Measurements from ENCODE around the gene CLDN15.
"Not testable (repeated sequence)": the region's sequence is repeated elsewhere in the genome, so short reads cannot be mapped to it uniquely, and the experiment has no call there.

CLDN15 gene

DNA sequence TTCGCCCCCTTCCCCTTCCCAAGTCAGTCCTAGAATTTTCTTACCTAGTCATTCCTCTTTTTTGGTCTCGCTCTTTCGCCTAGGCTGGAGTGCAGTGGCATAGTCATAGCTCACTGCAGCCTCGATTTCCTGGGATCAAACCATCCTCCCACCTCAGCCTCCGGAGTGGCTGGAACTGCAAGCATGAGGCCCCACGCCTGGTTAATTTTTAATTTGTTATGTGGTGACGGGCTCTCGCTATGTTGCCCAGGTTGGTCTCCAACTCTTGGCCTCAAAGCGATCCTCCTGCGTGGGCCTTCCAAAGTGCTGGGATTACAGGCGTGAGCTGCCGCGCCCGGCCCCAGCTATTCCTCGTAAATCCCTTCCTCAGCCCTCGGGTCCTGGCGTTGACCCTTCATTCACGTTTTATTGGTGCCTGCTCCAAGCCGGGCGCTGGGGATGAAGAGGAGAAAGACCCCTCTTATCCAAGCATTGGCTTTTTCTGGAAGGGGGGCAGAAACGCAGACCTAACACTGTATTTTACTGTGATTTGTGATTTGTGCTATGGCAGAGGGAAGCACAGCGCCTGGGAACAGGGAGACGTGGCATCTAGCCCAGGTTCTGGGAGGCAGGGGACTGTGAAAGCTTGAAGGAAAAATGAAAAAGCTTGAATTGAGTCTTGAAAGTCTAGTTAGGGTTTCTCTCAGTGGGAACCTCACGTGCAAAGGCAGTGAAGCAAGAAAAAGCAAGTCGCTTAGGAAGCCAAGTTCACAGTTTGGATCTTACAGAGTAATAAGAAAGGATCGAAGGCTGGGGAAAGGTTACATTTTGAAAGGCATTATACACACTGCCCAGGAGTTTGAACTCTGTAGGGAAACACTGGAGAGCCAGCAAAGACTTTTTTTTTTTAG lies 19.1 kb downstream of the CLDN15 start:
- no peak for DNase-seq

GRCh38 chr7:101217388-101218235 lies 20.0 kb downstream of the CLDN15 start, which contains the start of the genes PLOD3 and ZNHIT1:
TSS of gene PLOD3 (minus strand) at chr7:101217581. CDS start at chr7:101217274, 307 bp downstream.
TSS of gene ZNHIT1 (plus strand) at chr7:101218165. CDS start at chr7:101218196, 31 bp downstream.
- DNase-seq: peak; percentile 97 to 98

GRCh38 chr7:101216860-101217387 lies 20.7 kb downstream of the CLDN15 start:
- no peak for DNase-seq

DNA sequence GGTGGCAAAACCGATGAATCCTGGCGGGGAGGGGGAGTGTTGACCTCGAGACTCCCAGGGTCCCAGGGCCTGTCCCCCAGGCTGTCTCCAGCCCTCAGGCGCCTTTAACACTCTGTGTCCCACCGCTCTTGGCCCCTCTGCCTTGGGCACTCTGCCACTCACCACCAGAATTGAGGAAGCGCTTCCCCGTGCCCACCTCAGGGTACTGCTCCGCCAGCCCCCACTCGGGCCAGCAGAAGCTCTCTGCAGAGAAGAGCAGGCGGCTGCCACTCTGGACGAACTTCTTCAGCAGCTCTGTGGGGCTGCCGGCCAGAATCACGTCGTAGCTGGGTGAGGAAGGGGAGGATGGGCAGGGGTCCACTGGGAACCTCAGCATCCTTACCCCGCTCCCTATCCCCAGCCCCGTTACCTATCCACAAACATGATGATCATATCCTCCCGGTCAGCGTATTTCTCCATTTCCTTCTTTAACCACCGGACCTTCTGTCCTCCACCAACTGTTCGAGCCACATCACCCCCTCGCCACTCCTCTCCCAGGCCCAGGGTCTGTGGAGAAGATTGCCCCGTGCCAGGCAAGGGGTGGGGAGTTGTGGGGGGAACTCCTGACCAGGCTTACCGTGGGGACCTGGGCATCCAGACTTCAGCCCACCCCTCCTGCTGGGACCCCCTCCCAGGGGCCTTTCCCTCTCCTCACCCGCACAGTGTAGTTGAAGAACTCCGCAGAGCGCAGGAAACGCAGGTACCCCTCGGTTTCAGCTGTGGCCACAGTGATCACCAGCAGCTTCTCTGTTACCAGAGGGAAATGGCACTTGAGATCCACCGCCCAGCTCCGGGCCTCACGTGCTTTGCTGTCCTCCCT lies 21.4 kb downstream of the CLDN15 start:
- no peak for DNase-seq

- DNase-seq: no peak
These were observed 25.6 kb downstream of the CLDN15 start for GRCh38 chr7:101212014-101212413.

DNA sequence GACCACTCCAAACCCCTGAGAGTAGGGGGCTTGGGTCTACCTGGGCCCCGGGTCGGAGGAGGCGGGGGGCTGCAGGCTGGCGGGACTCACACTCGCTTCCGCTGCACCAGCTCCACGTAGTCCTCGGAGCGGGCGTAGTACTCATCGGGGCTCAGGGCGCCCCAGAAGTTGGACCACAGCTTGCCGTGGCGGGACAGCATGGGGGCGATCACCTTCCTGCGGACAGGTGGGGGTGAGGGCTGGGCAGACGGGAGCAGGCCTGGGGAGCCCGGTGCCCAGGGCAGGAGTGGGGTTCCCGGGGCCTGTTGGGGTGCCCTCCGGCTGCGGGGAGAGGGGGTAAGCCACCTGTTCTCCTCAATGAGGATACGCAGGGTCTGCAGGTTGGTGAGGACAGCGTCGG lies 26.1 kb downstream of the CLDN15 start:
- DNase-seq: no peak

GRCh38 chr7:101210143-101210542 lies 27.5 kb downstream of the CLDN15 start:
- DNase-seq: no peak

DNA sequence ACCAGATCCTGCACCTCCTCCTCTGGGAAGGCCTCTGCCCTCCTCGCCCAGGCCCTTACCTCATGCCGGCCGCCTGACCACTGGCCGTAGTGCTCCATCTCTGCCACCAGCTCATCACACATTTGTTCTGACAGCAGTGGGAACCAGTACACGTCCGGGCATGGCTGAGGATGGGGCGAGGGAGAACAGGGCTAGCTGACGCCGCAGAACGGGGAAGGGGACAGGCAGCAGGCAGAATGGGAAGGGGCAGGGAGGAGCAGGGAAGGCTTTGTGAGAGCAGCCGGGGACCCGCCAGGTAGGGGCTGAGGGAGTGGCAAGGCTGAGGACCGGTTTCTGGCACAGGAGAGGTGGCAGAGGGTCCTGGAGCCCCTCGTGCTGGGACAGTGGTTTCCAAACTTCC lies 28.8 kb downstream of the CLDN15 start:
- no peak for DNase-seq

DNA sequence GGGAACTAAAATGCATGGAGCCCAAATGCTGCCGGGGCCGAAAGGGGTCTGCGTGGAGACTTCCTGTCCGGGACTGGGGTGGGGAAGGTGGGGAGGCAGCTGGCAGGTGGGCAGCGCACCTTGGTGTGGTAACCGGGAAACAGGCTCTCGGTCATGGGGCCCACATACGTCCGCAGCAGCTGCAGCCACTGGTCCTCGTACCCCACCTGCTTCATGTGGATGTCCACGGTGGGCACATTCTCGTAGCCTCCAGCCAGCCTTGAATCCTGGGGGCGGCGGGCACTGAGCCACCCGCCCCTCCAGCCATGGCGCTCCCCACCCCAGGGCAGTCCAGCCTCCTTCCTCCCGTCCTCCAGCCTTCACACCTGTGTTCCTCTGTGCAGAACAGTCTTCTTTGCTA lies 30.1 kb downstream of the CLDN15 start:
- DNase-seq: no peak

DNA sequence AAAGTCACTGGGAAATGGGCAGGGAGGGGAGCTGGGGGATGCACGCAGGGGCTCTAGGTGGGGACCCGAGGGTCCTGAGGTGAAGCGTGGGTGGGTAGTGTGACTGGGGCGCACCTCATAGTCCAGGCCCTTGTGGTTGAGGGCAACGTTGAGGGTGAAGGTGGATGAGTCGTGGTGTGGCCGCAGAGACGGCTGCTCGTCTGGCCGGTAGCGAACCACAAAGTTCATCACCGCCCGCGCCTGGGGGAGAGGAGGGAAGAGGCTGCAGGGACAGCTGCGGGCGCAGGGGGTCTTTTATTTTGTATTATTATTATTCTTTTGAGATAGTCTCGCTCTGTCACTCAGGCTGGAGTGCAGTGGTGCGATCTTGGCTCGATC lies 30.9 kb downstream of the CLDN15 start:
- DNase-seq: no peak

DNA sequence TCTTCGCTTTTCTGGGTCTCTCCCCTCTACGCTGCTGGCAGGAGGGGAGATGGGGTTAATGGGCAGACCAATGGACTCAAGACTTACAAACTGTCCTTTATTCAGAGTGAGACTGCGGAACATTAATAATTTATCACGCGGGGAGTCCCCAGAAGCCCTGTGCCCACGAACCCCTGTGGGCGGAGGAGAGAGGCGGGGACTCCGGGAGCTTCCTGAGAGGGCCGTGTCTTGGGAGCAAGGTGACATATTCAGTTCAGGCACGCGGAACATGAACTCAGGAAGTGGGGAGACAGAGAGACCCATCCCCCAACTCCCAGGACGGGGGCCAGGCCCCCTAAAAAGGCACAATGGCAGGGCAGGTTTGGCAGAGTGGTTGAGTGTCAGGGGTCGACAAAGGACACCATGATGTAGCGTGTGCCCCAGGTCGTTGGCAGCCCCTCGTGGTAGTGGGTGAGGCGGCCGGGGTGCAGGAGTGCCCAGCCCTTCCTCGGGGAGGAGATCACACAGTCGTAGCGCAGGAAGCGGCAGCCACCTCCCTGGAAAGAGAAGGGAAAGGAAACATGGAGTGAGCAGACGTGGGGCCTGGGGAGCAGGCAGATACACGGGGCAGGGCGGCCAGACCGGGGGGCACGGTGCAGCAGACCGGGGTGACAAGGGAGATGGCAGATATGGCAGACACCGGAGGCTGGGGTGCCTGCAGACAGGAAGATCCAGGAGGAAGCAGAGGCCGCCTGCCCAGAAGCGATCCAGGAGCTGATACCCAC lies 31.5 kb downstream of the CLDN15 start:
- DNase-seq: no peak

DNA sequence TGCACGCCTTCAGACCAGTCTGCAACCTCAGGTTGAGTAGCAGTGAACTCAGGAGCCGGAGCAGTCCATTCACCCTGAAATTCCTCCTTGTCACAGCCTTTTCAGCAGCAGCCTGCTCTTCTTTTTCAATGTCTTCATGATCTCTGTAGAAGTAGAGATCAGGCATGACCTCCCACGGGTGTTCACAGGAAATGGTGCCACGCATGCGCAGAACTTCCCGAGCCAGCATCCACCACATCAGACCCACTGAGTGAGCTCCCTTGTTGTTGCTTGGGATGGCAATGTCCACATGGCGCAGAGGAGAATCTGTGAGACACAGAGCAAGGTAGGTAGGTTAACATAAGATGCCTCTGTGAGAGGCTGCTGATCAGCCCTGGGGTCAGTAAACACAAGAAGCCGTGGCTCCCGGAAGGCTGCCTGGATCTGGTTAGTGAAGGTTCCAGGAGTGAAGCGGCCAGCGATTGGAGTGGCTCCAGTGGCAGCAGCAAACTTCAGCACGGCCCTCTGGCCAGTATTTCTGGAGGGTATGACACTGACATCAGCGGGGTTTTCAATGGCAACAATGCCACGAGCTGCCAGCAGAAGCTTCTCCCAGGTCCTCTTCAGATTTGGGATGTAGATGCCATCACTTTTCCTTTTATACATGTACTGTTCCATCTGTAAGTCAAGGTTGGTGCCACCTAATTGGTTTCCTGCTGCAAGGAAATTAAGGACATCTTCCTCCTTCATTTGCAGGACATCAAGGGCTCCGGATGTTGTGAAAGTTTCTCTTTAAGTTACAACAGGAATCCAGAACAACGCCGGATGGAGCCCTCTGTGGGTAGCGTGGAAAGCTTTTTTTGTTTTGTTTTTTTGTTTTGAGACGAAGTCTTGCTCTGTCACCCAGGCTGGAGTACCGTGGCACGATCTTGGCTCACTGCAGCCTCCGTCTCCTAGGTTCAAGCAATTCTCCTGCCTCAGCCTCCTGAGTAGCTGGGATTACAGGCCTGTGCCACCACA lies 33.6 kb downstream of the CLDN15 start:
- DNase-seq: peak; percentile 13 to 40

GRCh38 chr7:101202603-101202918 lies 35.0 kb downstream of the CLDN15 start:
- DNase-seq: no peak

GRCh38 chr7:101201695-101202602 lies 35.7 kb downstream of the CLDN15 start:
- peak in 1 of 2 donors; percentile 13 for DNase-seq

DNA sequence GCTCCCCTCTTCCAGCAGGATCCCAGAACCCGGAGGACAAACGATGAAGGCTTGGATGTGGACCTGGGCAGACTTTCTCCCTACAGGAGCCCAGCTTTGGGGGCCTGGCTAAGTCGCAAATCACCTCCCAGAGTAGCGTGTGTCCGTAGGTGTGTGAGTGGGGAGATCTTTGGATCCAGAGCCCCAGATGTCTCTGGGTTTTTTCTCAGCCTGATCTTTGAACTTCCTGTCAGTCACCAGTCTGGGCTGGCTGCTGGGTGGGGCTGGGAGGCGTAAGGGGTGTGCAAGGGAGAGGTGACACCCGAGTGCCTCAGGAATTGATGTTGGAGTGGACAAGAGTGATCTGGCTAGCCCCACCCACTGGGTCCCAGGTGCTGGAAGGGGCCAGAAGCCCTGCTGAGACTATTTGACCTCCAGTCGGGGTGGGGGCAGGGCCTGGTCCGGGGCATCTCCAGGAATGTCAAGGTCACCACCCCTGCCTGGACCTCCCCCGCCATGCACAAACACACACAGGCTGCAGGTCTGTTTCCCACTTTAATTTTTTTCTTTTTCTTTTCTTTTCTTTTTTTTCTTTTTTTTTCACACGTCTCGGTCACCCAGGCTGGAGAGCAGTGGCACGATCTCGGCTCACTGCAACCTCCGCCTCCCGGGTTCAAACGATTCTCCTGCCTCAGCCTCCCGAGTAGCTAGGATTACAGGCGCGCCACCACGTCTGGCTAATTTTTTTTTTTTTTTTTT lies 36.6 kb downstream of the CLDN15 start, which contains the start of gene MOGAT3:
MOGAT3 (minus strand) TSS at position 175 of the 738 bp plus-strand sequence. CDS start 182 bp downstream, outside the sequence.
- no peak for DNase-seq

- no peak for DNase-seq
These were observed 37.1 kb downstream of the CLDN15 start for GRCh38 chr7:101200504-101200861.

GRCh38 chr7:101199522-101199921 lies 38.1 kb downstream of the CLDN15 start:
- not testable (repeated sequence) for DNase-seq

GRCh38 chr7:101198476-101198875 lies 39.1 kb downstream of the CLDN15 start:
- DNase-seq: no peak

DNA sequence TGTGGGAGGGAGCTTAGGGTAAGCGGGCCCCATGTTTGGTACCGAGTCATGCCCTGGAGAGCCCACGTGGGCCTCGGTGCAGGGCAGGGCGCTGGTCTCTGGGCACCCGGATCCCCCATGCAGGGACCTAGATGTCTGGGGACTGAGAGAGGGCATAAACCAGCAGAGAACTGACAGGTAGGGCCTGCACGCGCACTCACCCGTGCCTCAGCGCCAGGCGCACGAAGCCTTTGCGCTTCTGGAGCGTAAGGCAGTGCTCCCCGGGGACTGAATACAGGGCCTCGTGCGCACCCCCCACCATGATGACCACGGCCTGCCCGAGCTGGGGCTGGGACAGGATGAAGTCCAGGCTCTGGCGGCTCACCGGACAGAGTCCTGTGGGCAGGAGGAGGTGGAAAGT lies 39.6 kb downstream of the CLDN15 start:
- no peak for DNase-seq
